Stomach smooth muscle (tissue), 2 donors: ENCODE data around the gene NEU2.

Source experiments
- H3K27ac ChIP-seq: one replicate; pipeline ENCODE4 v1.7.0; 2013; ENCODE audit warnings: mild to moderate bottlenecking, low read length, inconsistent platforms
- H3K27me3 ChIP-seq, 2 donors: one replicate each; pipeline ENCODE4 v1.7.0; 2013; ENCODE audit warnings: low read length in 2 of 2; ENCODE audit not compliant: insufficient read depth in 2 of 2, control insufficient read depth in 1 of 2
- H3K36me3 ChIP-seq, 2 donors: one replicate each; pipeline ENCODE4 v1.7.0; 2013; ENCODE audit warnings: low read length in 2 of 2; ENCODE audit not compliant: control insufficient read depth in 2 of 2, insufficient read depth in 2 of 2
- H3K4me1 ChIP-seq: one replicate; pipeline ENCODE4 v1.7.0; 2013; ENCODE audit warnings: low read length; ENCODE audit not compliant: control insufficient read depth, insufficient read depth
- H3K4me3 ChIP-seq, 2 donors: one replicate each; pipeline ENCODE4 v1.7.0; 2013; ENCODE audit warnings: low read length in 2 of 2
- H3K9ac ChIP-seq, 2 donors: one replicate each; pipeline ENCODE4 v1.7.0; 2013; ENCODE audit warnings: low read length in 2 of 2, mild to moderate bottlenecking in 1 of 2
- H3K9me3 ChIP-seq, 2 donors: one replicate each; pipeline ENCODE4 v1.7.0; 2013; ENCODE audit warnings: low read length in 2 of 2; ENCODE audit not compliant: control insufficient read depth in 2 of 2
- donor health status: healthy.
- donor health status: Pancreatic carcinoma.

Gene NEU2

GRCh38 chr2:233081232-233081730, 48.8 kb downstream of the NEU2 start:
- H3K4me1 ChIP-seq = peaks cover 6% of the 10 kb centered on the region
- H3K4me3 ChIP-seq = no peak overlapping the region
- no peak overlapping the region for H3K9ac ChIP-seq
- H3K27me3 ChIP-seq = no peaks in the 10 kb centered on the region
- no peak overlapping the region for H3K27ac ChIP-seq
- no peaks in the 10 kb centered on the region for H3K36me3 ChIP-seq
- no peaks in the 10 kb centered on the region for H3K9me3 ChIP-seq

DNA sequence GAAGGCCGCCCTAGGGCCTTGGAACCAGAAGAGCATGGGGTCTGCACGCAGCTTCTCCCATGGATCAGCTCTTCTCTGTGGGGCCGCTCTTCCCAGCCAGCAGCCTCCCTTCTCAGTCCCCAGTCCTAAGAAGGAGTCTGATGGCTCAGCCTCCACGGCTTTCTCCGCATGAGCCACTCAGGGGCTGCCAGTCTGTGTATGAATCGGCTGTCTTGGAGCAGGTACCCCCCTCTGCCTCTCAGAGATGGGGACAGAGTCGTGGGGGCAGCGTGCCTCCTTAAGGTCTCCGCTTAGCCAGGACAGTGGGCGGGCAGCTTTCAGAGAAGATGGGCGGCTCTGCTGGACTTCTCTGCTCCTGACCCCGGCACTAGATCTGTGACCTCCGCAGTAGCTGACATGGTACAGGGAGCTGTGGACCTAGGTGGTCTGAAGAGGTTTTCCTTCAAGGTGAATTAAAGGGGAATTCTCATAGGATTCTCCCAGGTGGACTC, 49.3 kb downstream of the NEU2 start:
- no peaks in the 10 kb centered on the region for H3K36me3 ChIP-seq
- H3K9me3 ChIP-seq = no peaks in the 10 kb centered on the region
- H3K27ac ChIP-seq = no peak overlapping the region
- H3K27me3 ChIP-seq = no peaks in the 10 kb centered on the region
- H3K9ac ChIP-seq = no peak overlapping the region
- no peak overlapping the region for H3K4me3 ChIP-seq
- H3K4me1 ChIP-seq = peaks cover 6% of the 10 kb centered on the region

DNA sequence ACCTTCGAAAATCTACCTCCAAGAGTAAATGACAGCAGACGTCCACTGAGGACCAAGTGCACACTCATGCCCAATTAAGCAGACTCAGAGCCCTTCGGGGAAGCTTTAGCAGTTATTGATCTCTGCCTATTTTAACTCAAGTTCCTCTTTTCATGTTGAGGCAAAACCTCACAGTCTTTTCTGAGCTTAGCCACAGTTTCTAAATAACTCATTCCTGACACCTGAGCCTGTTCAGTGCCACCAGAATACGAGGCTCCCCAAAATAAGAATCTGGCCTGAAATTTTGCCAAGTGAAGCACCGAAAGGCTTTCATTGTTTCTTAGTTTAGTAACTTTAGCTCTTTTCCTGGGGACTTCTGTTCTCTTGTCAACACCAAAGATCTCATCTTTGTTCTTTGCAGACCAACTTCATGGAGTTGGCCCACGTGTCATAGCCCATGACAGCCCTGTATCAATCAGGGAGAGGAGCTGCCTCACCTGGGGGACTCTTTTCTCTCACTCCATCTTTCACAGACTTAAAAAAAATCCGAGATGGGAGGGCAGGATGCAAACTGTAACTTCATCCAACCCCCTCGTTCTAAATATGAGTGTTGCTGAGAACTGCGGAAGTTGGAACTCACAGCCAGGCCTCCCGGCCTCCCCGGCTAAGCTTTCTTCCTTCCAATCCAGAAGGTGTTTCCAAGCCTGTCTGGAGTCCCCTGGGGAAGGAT, 49.9 kb downstream of the NEU2 start:
- no peaks in the 10 kb centered on the region for H3K36me3 ChIP-seq
- no peak overlapping the region for H3K4me3 ChIP-seq
- no peaks in the 10 kb centered on the region for H3K27me3 ChIP-seq
- H3K9ac ChIP-seq = no peak overlapping the region
- peak overlapping the region; percentile 46 for H3K27ac ChIP-seq
- H3K9me3 ChIP-seq = no peaks in the 10 kb centered on the region
- peaks cover 6% of the 10 kb centered on the region for H3K4me1 ChIP-seq

- Histone ChIP-seq H3K27ac (peak overlapping the region; percentile 46), H3K27me3 (no peaks in the 10 kb centered on the region), H3K4me1 (peaks cover 6% of the 10 kb centered on the region), H3K9ac (no peak overlapping the region), H3K4me3 (no peak overlapping the region), H3K9me3 (no peaks in the 10 kb centered on the region), H3K36me3 (no peaks in the 10 kb centered on the region)
These were observed 50.7 kb downstream of the NEU2 start for GRCh38 chr2:233082931-233083755.

- H3K27ac ChIP-seq = peak overlapping the region; percentile 46
- no peaks in the 10 kb centered on the region for H3K36me3 ChIP-seq
- H3K4me1 ChIP-seq = peaks cover 6% of the 10 kb centered on the region
- H3K9ac ChIP-seq = no peak overlapping the region
- H3K27me3 ChIP-seq = no peaks in the 10 kb centered on the region
- no peaks in the 10 kb centered on the region for H3K9me3 ChIP-seq
- no peak overlapping the region for H3K4me3 ChIP-seq
These were observed 51.3 kb downstream of the NEU2 start for GRCh38 chr2:233083782-233084181.

DNA sequence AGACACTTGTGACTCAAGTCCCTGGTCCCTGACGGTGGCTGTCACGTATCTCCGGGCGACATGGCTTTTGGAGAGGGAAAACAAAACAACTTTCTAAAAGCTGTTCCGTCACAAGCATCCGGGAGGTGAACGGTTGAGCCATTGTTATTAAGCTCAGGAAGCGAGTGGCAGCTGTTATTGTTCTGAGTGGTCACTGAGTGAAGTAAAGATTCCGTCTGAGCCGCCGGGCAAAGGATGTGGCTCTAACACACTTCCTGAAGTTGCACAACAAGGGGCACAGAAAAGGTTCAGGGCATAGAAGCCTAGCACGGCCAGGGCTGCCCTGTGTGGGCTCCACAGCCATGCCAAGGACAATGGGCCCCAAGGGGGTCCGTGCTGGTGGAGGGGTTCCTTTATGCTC, 52.0 kb downstream of the NEU2 start:
- H3K36me3 ChIP-seq = no peaks in the 10 kb centered on the region
- no peak overlapping the region for H3K9ac ChIP-seq
- H3K27ac ChIP-seq = no peak overlapping the region
- H3K27me3 ChIP-seq = no peaks in the 10 kb centered on the region
- H3K4me1 ChIP-seq = peaks cover 6% of the 10 kb centered on the region
- H3K4me3 ChIP-seq = no peak overlapping the region
- no peaks in the 10 kb centered on the region for H3K9me3 ChIP-seq
